ENCODE measurements around the gene ARG2.

DNA sequence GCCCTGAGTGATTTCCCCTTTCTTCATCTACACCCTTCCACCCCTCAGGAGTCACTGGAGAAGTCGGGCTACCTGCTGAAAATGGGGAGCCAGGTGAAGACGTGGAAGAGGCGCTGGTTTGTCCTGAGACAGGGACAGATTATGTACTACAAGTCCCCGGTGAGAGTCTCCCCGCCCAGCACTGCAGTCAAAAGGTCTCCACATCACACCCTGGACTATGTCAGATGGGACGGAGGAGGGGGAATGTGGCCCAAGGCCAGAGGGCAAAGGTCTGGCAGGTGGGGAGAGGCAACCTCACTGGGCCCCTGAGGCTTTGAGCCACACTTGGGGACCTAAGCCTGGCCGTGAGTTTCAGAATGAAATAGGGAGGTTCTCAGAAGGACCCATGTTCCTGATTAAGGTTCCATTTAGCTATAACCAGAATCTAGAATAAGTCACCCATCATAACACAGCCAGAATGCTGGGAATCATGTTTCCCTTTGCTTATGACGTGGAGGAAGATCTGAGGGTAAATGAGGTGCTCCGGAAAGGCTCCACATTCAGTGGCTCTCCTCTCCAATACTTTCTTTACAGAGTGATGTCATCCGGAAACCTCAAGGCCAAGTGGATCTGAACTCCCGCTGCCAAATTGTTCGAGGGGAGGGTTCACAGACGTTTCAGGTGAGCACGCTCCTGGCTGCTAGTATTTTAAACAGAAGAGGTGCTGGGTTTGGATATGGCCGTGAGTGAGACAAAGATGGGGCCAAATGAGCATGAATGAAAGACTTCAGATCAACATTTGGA, 46.3 kb upstream of the ARG2 start:
- TF ChIP-seq, protein P1, sequence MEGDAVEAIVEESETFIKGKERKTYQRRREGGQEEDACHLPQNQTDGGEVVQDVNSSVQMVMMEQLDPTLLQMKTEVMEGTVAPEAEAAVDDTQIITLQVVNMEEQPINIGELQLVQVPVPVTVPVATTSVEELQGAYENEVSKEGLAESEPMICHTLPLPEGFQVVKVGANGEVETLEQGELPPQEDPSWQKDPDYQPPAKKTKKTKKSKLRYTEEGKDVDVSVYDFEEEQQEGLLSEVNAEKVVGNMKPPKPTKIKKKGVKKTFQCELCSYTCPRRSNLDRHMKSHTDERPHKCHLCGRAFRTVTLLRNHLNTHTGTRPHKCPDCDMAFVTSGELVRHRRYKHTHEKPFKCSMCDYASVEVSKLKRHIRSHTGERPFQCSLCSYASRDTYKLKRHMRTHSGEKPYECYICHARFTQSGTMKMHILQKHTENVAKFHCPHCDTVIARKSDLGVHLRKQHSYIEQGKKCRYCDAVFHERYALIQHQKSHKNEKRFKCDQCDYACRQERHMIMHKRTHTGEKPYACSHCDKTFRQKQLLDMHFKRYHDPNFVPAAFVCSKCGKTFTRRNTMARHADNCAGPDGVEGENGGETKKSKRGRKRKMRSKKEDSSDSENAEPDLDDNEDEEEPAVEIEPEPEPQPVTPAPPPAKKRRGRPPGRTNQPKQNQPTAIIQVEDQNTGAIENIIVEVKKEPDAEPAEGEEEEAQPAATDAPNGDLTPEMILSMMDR (conservative IDR thresholded peaks at IDR 0.05; ENCODE audit: low read depth, low read length), result no peak
- no peak for TF ChIP-seq EZH2 (IDR thresholded peaks at IDR 0.05; ENCODE audit: low read length, unreplicated experiment)
- no peak for TF ChIP-seq EZH2phosphoT487 (IDR thresholded peaks at IDR 0.05; ENCODE audit: borderline replicate concordance, low read length)
